B cell (primary cell): ENCODE results near the gene DLG2. TPM values are rescaled to one million over a fixed set of nuclear protein-coding genes. Genes with fewer than 3 reads are reported as not detected.

Source experiments
- ATAC-seq: fragments of 200-7000 bp; cut with Tn5 transposase; one replicate; pipeline ENCODE4 v1.10.0; 2021; ENCODE audit warnings: low read depth, mild to moderate bottlenecking, moderate number of reproducible peaks, moderate library complexity
- CTCF ChIA-PET: fragments of 350-600 bp; sonication (Branson Sonifier 250); formaldehyde crosslinking; loops from one replicate; lab custom pipeline; 2021; ENCODE audit warnings: antibody characterized with exemption, inconsistent platforms; lab: Charles Lee
- POLR2A ChIA-PET: fragments of 350-600 bp; sonication (Branson Sonifier 250); formaldehyde crosslinking; loops from one replicate; lab custom pipeline; 2021; ENCODE audit warnings: antibody characterized with exemption; lab: Charles Lee
- DNase-seq: peaks from one replicate; pipeline ENCODE4 v3.0.0; 2013
- H2AFZ ChIP-seq: 2 replicates; pipeline ENCODE4 v1.6.1; 2012; ENCODE audit warnings: mild to moderate bottlenecking, low read depth, low read length; ENCODE audit not compliant: insufficient read depth, poor library complexity, severe bottlenecking
- H3K27ac ChIP-seq, 2 donors: 1 replicate in 1 of 2; 2 replicates in 1 of 2; pipeline ENCODE4 v1.5.1; 2012 to 2013; ENCODE audit warnings: low read length in 2 of 2, mild to moderate bottlenecking in 2 of 2, moderate library complexity in 1 of 2
- H3K27me3 ChIP-seq, 4 experiments: fragments of 200-600 bp in 1 of 4; sonication (generic) in 1 of 4; replicated peaks in 1 of 4; 1 replicate in 2 of 4; 2 replicates in 2 of 4; pipeline versions ENCODE4 v1.6.1 to v1.7.0; 2013 to 2016; ENCODE audit warnings: low read length in 3 of 4, mild to moderate bottlenecking in 2 of 4, mixed read lengths in 1 of 4, moderate library complexity in 1 of 4; ENCODE audit not compliant: insufficient read depth in 4 of 4, control insufficient read depth in 3 of 4; ENCODE audit errors: control extremely low read depth in 1 of 4
- H3K36me3 ChIP-seq, 2 experiments: replicated peaks in 1 of 2; 1 replicate in 1 of 2; 2 replicates in 1 of 2; pipeline versions ENCODE4 v1.6.1 to v1.7.1; 2013; ENCODE audit warnings: low read length in 1 of 2; ENCODE audit not compliant: insufficient read depth in 2 of 2, control insufficient read depth in 1 of 2; ENCODE audit errors: control extremely low read depth in 1 of 2, extremely low read depth in 1 of 2
- H3K4me1 ChIP-seq, 2 donors: fragments of 200-600 bp in 1 of 2; sonication (generic) in 1 of 2; 1 replicate in 1 of 2; 2 replicates in 1 of 2; pipeline versions ENCODE4 v1.5.1 to v1.6.1; 2013 to 2017; ENCODE audit warnings: low read length in 2 of 2; ENCODE audit not compliant: control insufficient read depth in 2 of 2, insufficient read depth in 2 of 2
- H3K4me2 ChIP-seq: replicated peaks from 2 replicates; pipeline ENCODE3; 2012; ENCODE audit warnings: mild to moderate bottlenecking, low read depth, low read length; ENCODE audit not compliant: poor library complexity, severe bottlenecking
- H3K4me3 ChIP-seq, 5 experiments: fragments of 200-600 bp in 1 of 5; sonication (generic) in 1 of 5; 1 replicate in 3 of 5; 2 replicates in 2 of 5; pipeline versions ENCODE4 v1.5.1 to v1.7.0; 2011 to 2016; ENCODE audit warnings: low read length in 4 of 5, mild to moderate bottlenecking in 4 of 5, low read depth in 2 of 5, control low read depth in 1 of 5, moderate library complexity in 1 of 5; ENCODE audit not compliant: insufficient read depth in 1 of 5; ENCODE audit errors: control extremely low read depth in 1 of 5, extremely low read depth in 1 of 5
- H3K79me2 ChIP-seq: fragments of 200-600 bp; sonication (generic); one replicate; pipeline ENCODE4 v1.6.0; 2016; ENCODE audit warnings: low read length; ENCODE audit not compliant: control insufficient read depth, insufficient read depth
- H3K9ac ChIP-seq: fragments of 200-600 bp; sonication (generic); 2 replicates; pipeline ENCODE4 v1.6.1; 2017; ENCODE audit warnings: mild to moderate bottlenecking, low read length, moderate library complexity
- H3K9me3 ChIP-seq, 3 donors: one replicate each; pipeline versions ENCODE4 v1.6.1 to v1.7.1; 2013; ENCODE audit warnings: low read length in 2 of 3; ENCODE audit not compliant: control insufficient read depth in 2 of 3, insufficient read depth in 1 of 3; ENCODE audit errors: control extremely low read depth in 1 of 3
- H4K20me1 ChIP-seq: 2 replicates; pipeline ENCODE4 v1.6.0; 2012; ENCODE audit warnings: mild to moderate bottlenecking, low read length; ENCODE audit not compliant: insufficient read depth, control insufficient read depth, poor library complexity, severe bottlenecking
- H3K27ac Mint-ChIP-seq: one replicate; pipeline ENCODE4 v1.8.0; 2021; ENCODE audit warnings: mixed read lengths
- H3K27me3 Mint-ChIP-seq: one replicate; pipeline ENCODE4 v1.8.0; 2021; ENCODE audit warnings: mixed read lengths
- H3K4me1 Mint-ChIP-seq: one replicate; pipeline ENCODE4 v1.8.0; 2021; ENCODE audit warnings: mixed read lengths
- H3K4me3 Mint-ChIP-seq: one replicate; pipeline ENCODE4 v1.8.0; 2021; ENCODE audit warnings: mixed read lengths
- H3K9me3 Mint-ChIP-seq: one replicate; pipeline ENCODE4 v1.8.0; 2022; ENCODE audit warnings: mixed read lengths; ENCODE audit not compliant: insufficient read depth
- CTCF ChIP-seq: fragments of 200-600 bp; IDR thresholded peaks from one replicate; pipeline ENCODE4 v1.8.0; 2022; ENCODE audit warnings: antibody characterized with exemption, mild to moderate bottlenecking
- EZH2 ChIP-seq: IDR thresholded peaks from 2 replicates; pipeline ENCODE4 v1.6.1; 2012; ENCODE audit warnings: borderline replicate concordance, low read depth, mild to moderate bottlenecking, moderate library complexity, low read length; ENCODE audit not compliant: insufficient read depth, poor library complexity, severe bottlenecking
- WGBS: methylation state at CpG from one replicate; pipeline ENCODE4 v1.1.5; 2013; ENCODE audit warnings: missing lambda C conversion rate; ENCODE audit not compliant: insufficient coverage; 5-methylcytosine and 5-hydroxymethylcytosine counted together
- intact Hi-C: fragments of 100-400 bp; cut with micrococcal nuclease; formaldehyde crosslinking; loops from one replicate; pipeline ENCODE4 v1.10.0; 2022
- polyA plus RNA-seq: library from polyadenylated mRNA; depleted of rRNA; stranded (reverse); fragments of >200 nt; gene quantifications from 2 replicates; pipeline ENCODE4 v1.2.3, GENCODE V29; 2012
- total RNA-seq, 2 donors: library from RNA; stranded (reverse); fragments of 120-200 nt in 1 of 2; gene quantifications; 1 replicate in 1 of 2; 2 replicates in 1 of 2; pipeline versions ENCODE4 v1.2.3 to v1.2.4, GENCODE V29; 2013 to 2022

The DLG2 gene
- total and polyA plus RNA-seq, 2 donors (not counting 1 experiment from before 2014, with no cell fraction given), result 0.54 to 5.4 TPM

- WGBS, result 71% methylated on average over 2 of the region's 2 CpGs
- peak; percentile 4 for DNase-seq
- H3K4me3 ChIP-seq, result no peak overlapping the region
- no peak overlapping the region for H2AFZ ChIP-seq
- intact Hi-C loops, result loop anchor here (10.0 kb wide), 1 partner anchor 381 kb away; no protein-coding TSS in a partner anchor
- Mint-ChIP-seq H3K27ac (no peak overlapping the region), H3K27me3 (peaks cover 3% of the 10 kb centered on the region), H3K4me1 (peaks cover 13% of the 10 kb centered on the region), H3K4me3 (no peak overlapping the region), H3K9me3 (peaks cover 2% of the 10 kb centered on the region)
- H3K27ac ChIP-seq, result no peak overlapping the region
- H3K9ac ChIP-seq, result no peak overlapping the region
- ATAC-seq, result no peak
- H3K27me3 ChIP-seq, result no peaks in the 10 kb centered on the region
- no peak overlapping the region for H3K4me2 ChIP-seq
- no peaks in the 10 kb centered on the region for H3K36me3 ChIP-seq
- peaks cover 0 to 4% of the 10 kb centered on the region in 2 donors for H3K4me1 ChIP-seq
- TF ChIP-seq EZH2 (no peak), CTCF (no peak)
- H3K9me3 ChIP-seq, result no peaks in the 10 kb centered on the region
- ChIA-PET POLR2A (no interaction called here), CTCF (interaction anchor here (1.1 to 1.5 kb wide), 3 partner anchors 77 to 385 kb away, joined by 3 to 4 read pairs (median 3); no protein-coding TSS in a partner anchor)
- no peaks in the 10 kb centered on the region for H4K20me1 ChIP-seq
- H3K79me2 ChIP-seq, result no peaks in the 10 kb centered on the region
Measured at GRCh38 chr11:85165819-85166218, 461.3 kb downstream of the DLG2 start.

GRCh38 chr11:85164743-85165142 lies 462.4 kb downstream of the DLG2 start:
- Mint-ChIP-seq H3K4me1 (peaks cover 13% of the 10 kb centered on the region), H3K9me3 (no peaks in the 10 kb centered on the region), H3K27me3 (no peaks in the 10 kb centered on the region), H3K27ac (no peak overlapping the region), H3K4me3 (no peak overlapping the region)
- no peak overlapping the region for H3K9ac ChIP-seq
- ATAC-seq, result no peak
- POLR2A ChIA-PET, result no interaction called here
- H3K4me1 ChIP-seq, result peaks cover 0 to 4% of the 10 kb centered on the region in 2 donors
- H3K9me3 ChIP-seq, result no peaks in the 10 kb centered on the region
- H3K36me3 ChIP-seq, result no peaks in the 10 kb centered on the region
- no peak for DNase-seq
- intact Hi-C loops, result loop anchor here (10.0 kb wide), 1 partner anchor 380 kb away; no protein-coding TSS in a partner anchor
- H3K79me2 ChIP-seq, result no peaks in the 10 kb centered on the region
- WGBS, result no CpG with 5 or more reads among the region's 2 CpGs
- H3K27ac ChIP-seq, result no peak overlapping the region
- no peaks in the 10 kb centered on the region for H4K20me1 ChIP-seq
- TF ChIP-seq EZH2 (no peak), CTCF (no peak)
- H3K4me2 ChIP-seq, result no peak overlapping the region
- CTCF ChIA-PET, result interaction anchor here (1.1 to 1.5 kb wide), 3 partner anchors 76 to 384 kb away, joined by 3 to 4 read pairs (median 3); no protein-coding TSS in a partner anchor
- no peak overlapping the region for H2AFZ ChIP-seq
- no peak overlapping the region for H3K4me3 ChIP-seq
- H3K27me3 ChIP-seq, result no peaks in the 10 kb centered on the region
